ELF-1 (cell line): Measurements from ENCODE around the gene ZNF700.
"Not testable (repeated sequence)": the region's sequence is repeated elsewhere in the genome, so short reads cannot be mapped to it uniquely, and the experiment has no call there.

Experiments
- DNase-seq: peaks from one replicate; pipeline ENCODE4 v3.0.0-alpha.2; 2016; ENCODE audit warnings: low read depth, low spot score

Gene ZNF700

GRCh38 chr19:11938383-11938782, 13.5 kb downstream of the ZNF700 start:
- DNase-seq = not testable (repeated sequence)

- DNase-seq = not testable (repeated sequence)
Measured at GRCh38 chr19:11941361-11941887, 16.5 kb downstream of the ZNF700 start.

DNA sequence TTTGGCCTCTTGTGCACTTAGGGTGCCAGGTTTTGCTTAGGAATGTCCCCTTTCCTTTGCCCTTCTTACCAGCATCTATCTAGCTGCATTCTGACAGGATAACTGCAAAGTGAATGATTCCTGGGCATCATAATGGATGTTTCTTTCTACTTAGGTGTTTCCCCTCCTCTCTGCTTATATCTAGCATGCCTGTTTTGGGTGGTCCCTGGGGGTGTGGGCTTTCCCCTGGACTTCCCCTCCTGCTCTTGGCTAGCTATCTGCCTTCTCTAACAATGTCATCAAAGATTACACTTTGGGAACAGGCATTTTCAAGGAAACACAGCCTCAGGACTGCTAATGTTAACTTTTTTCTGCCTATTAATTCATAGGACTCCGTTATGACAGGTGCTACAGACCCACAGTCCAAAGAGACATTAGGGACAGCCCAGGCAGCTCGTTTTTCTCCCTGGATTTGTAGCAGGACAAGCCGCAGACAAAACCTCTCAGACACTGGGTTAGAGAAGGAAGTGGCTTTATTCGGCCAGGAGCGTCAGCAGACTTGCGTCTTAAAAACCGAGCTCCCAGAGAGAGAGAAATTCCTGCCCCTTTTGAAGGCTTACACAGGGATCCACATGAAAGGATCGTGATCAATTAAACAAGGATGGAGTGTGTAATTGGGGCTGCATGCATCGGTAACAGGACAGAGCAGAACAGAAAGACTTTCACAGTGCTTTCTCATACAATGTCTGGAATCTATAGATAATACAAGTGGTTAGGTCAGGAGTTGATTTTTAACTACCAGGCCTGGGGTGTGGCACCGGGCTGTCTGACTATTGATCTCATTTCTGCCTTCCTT, 17.3 kb downstream of the ZNF700 start:
- no peak for DNase-seq

DNA sequence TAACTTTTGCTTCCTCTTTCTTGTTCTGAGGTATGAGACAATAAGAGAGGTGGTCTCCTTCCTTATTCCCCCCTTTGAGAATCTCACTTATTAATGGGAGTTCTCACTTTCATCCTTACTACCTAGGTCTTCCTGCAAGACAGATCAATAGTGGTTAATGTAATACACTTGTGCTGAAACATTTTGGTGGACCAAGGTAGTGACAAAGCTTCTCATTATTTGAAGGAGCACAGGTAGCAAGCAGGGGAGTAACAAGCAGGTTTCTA, 17.9 kb downstream of the ZNF700 start:
- no peak for DNase-seq

GRCh38 chr19:11944656-11945055, 19.7 kb downstream of the ZNF700 start:
- no peak for DNase-seq

DNA sequence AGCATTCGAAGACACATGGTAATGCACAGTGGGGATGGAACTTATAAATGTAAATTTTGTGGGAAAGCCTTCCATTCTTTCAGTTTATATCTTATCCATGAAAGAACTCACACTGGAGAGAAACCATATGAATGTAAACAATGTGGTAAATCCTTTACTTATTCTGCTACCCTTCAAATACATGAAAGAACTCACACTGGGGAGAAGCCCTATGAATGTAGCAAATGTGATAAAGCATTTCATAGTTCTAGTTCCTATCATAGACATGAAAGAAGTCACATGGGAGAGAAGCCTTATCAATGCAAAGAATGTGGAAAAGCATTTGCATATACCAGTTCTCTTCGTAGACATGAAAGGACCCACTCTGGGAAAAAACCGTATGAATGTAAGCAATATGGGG, 23.7 kb downstream of the ZNF700 start:
- DNase-seq = no peak

GRCh38 chr19:11949201-11949600, 24.3 kb downstream of the ZNF700 start:
- DNase-seq = peak; percentile 13

GRCh38 chr19:11949614-11950080, 24.7 kb downstream of the ZNF700 start:
- DNase-seq = not testable (repeated sequence)

DNA sequence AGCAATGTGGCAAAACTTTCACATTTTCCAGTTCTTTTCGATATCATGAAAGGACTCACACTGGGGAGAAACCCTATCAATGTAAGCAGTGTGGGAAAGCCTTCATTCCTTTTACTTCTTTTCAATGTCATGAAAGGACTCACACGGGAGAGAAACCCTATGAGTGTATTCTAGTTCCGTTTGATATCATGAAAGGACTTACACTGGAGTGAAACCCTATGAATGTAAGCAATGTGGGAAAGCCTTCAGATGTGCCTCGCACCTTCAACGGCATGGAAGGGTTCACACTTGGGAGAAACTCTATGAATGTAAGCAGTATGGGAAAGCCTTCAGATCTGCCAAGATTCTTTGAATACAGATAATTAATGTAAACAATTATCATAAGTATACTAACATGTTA, 25.4 kb downstream of the ZNF700 start:
- no peak for DNase-seq

- DNase-seq = peak; percentile 70
Measured at GRCh38 chr19:11963566-11964355, 38.9 kb downstream of the ZNF700 start.

DNA sequence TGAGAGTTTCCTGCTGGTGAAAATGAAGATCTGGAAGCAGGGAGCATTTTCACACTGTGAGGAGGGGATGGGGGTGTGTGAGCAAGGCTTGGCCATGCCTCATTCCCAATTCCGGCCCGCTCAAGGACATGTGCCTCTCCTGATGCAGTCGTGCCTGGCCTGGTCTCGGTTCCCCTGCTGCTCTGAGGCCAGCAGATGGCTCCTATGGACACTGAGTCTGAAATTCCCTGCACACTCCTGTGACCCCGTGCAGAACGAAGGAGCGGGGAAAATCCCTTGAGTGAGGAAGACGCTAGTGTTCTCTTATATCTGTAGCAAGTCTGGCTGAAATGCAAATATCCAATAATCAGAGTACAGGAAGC, 39.6 kb downstream of the ZNF700 start:
- DNase-seq = no peak

- DNase-seq = peak; percentile 20
Measured at GRCh38 chr19:11964858-11965645, 40.1 kb downstream of the ZNF700 start, which contains the start of gene ZNF763. ZNF763 (plus strand) TSS chr19:11965040; CDS start chr19:11965209, 169 bp downstream.

- no peak for DNase-seq
Measured at GRCh38 chr19:11970174-11970573, 45.3 kb downstream of the ZNF700 start.

GRCh38 chr19:11971041-11971440, 46.1 kb downstream of the ZNF700 start:
- no peak for DNase-seq

- no peak for DNase-seq
Measured at GRCh38 chr19:11973019-11973810, 48.3 kb downstream of the ZNF700 start.

GRCh38 chr19:11978492-11979100, 53.7 kb downstream of the ZNF700 start:
- no peak for DNase-seq

DNA sequence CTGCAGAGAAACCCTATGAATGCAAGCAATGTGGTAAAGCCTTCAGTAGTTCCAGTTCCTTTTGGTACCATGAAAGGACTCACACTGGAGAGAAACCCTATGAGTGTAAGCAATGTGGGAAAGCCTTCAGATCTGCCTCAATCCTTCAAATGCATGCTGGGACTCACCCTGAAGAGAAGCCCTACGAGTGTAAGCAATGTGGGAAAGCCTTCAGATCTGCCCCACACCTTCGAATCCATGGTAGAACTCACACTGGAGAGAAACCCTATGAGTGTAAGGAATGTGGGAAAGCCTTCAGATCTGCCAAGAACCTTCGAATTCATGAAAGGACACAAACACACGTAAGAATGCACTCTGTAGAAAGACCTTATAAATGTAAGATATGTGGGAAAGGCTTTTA, 54.6 kb downstream of the ZNF700 start:
- no peak for DNase-seq

DNA sequence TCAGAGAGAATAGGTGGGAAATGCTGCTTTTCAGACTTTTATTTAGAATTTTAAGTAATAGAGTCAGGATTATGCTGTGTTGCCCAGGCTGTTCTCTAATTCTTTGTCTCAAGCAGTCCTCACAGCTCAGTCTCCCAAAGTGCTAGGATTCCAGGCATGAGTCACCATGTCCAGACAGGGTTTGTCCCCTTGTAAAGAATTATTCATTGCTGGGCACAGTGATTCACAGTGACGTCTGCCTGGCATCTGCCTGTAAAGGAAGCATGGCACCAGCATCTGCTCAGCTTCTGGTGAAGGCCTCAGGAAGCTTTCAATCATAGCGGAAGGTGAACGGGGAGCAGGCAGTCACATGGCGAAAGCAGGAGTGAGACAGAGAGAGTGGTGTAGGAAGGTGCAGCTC, 57.6 kb downstream of the ZNF700 start:
- DNase-seq = no peak

DNA sequence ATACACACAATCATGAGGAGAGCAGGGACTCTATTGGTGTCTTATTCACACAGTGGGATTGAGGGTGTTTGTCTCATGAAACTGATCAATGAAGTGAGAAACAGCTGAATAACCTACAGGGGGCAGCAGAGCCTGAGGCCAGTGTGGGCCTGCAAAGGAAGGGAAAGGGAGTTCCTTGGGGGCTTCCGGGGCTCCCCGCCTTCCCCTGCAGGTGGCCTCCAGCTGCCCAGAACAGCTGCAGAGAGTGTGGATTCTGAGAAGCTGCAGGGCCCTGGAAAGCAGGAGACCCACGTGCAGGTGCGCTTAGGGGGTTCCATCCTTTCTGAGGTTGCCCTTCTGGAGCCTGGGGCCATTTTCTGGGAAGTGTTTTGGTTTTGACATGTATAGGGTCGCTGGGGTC, 60.1 kb downstream of the ZNF700 start:
- no peak for DNase-seq

DNA sequence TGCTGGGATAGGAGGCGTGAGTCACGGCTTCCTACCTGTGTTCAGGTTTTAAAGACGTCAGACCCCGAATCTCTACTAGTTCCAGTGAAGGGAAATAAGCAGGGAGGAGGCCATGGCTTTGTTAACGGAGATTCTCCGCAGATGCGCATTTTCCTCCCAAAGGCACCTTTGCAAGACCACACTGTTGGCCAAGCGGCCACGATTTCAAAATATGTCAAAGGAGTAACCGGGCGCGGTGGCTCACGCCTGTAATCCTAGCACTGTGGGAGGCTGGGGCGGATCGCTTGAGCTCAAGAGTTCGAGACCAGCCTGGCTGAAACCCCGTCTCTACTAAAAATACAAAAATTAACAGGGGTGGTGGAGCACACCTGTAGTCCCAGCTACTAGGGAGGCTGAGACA, 61.8 kb downstream of the ZNF700 start:
- no peak for DNase-seq
